Natural killer cell (primary cell): ENCODE measurements around the gene LMO4. TPM values are rescaled to one million over a fixed set of nuclear protein-coding genes. Genes with fewer than 3 reads are reported as not detected.

Experiments
- ATAC-seq, 3 donors: fragments of 150-1000 bp in 2 of 3; fragments of 200-7000 bp in 1 of 3; cut with Tn5 transposase; 1 replicate in 1 of 3; 2 replicates in 2 of 3; pipeline ENCODE4 v1.10.0; 2021; ENCODE audit warnings: mild to moderate bottlenecking in 2 of 3, moderate library complexity in 2 of 3
- DNase-seq, 2 donors: peaks; one replicate each; pipeline versions ENCODE4 v3.0.0 to v3.0.0-alpha.2; 2013 to 2021; ENCODE audit warnings: mixed read lengths in 1 of 2
- H3K27ac ChIP-seq: one replicate; pipeline ENCODE4 v1.5.1; 2013; ENCODE audit warnings: mild to moderate bottlenecking, low read length
- H3K27me3 ChIP-seq: one replicate; pipeline ENCODE4 v1.6.1; 2013; ENCODE audit warnings: low read length; ENCODE audit not compliant: control insufficient read depth, insufficient read depth
- H3K36me3 ChIP-seq: one replicate; pipeline ENCODE4 v1.6.1; 2013; ENCODE audit warnings: low read length; ENCODE audit not compliant: control insufficient read depth, insufficient read depth
- H3K4me1 ChIP-seq: one replicate; pipeline ENCODE4 v1.6.1; 2013; ENCODE audit warnings: low read length; ENCODE audit not compliant: control insufficient read depth, insufficient read depth
- H3K4me3 ChIP-seq: one replicate; pipeline ENCODE4 v1.5.1; 2013; ENCODE audit warnings: low read length
- H3K9me3 ChIP-seq: one replicate; pipeline ENCODE4 v1.6.1; 2013; ENCODE audit warnings: low read length; ENCODE audit not compliant: control insufficient read depth, insufficient read depth
- H3K27ac Mint-ChIP-seq, 2 donors: one replicate each; pipeline ENCODE4 v1.8.0; 2022; ENCODE audit warnings: mild to moderate bottlenecking in 2 of 2, mixed read lengths in 2 of 2, moderate library complexity in 1 of 2
- H3K27me3 Mint-ChIP-seq, 2 donors: one replicate each; pipeline ENCODE4 v1.8.0; 2022; ENCODE audit warnings: low read depth in 2 of 2, mixed read lengths in 2 of 2
- H3K36me3 Mint-ChIP-seq: one replicate; pipeline ENCODE4 v1.8.0; 2022; ENCODE audit warnings: mixed read lengths
- H3K4me1 Mint-ChIP-seq, 2 donors: one replicate each; pipeline ENCODE4 v1.8.0; 2022; ENCODE audit warnings: mixed read lengths in 2 of 2
- H3K4me3 Mint-ChIP-seq: one replicate; pipeline ENCODE4 v1.8.0; 2022; ENCODE audit warnings: mild to moderate bottlenecking, moderate library complexity, mixed read lengths
- H3K9me3 Mint-ChIP-seq, 2 donors: one replicate each; pipeline ENCODE4 v1.8.0; 2022; ENCODE audit warnings: mixed read lengths in 2 of 2
- CTCF ChIP-seq: fragments of 200-600 bp; IDR thresholded peaks from one replicate; pipeline ENCODE4 v1.8.0; 2022; ENCODE audit warnings: antibody characterized with exemption
- WGBS: methylation state at CpG from one replicate; pipeline ENCODE4 v1.1.7; 2013; ENCODE audit warnings: missing lambda C conversion rate; ENCODE audit not compliant: insufficient coverage; 5-methylcytosine and 5-hydroxymethylcytosine counted together
- intact Hi-C: fragments of 100-400 bp; cut with micrococcal nuclease; formaldehyde crosslinking; loops from one replicate; pipeline ENCODE4 v1.14.2; 2022
- total RNA-seq, 4 donors: library from RNA; stranded (reverse); fragments of 120-200 nt in 1 of 4; gene quantifications; one replicate each; pipeline versions ENCODE4 v1.2.3 to v1.2.4, GENCODE V29; 2013 to 2022

Gene LMO4
- total RNA-seq, 3 donors from 2014 or later (not counting 1 experiment from before 2014, with no cell fraction given): 38.2 to 50.1 (median 50.0) TPM

DNA sequence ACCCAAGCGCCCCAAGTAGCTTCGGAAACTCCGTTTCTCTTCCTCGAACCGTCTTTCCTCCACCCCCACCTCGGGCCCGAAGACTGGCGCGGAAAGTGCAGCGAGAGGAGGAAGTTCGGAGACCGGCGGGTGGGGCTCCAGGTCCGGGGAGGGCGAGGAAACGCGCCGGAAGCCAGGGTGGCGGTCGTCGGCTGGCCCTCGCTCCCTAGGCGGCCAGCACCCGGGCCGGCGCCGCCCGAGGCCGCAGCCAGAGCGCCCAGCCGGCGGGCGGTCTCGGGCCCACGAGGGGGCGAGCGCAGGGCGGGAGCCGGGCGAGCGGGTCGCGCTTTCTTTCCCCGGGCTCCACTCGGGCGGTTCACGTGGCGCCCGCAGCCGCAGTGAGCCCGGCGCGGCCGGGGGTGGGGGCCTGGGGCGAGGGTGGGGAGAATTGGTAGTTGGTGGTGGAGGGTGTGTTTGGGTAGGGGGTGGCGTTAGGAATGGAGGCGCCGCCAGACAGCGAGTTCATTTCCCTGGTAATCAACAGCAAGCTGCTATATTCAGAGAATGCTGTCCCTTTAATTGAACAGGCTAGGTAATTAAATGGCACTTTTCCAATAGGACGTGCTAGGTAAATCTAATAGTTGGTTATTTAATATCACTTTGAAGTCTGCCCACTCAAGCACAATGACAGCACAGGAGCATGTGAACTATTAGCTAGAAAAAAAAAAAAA lies 6.7 kb downstream of the LMO4 start:
- H3K4me1 Mint-ChIP-seq: peaks cover 77% of the 10 kb centered on the region in 2 donors
- no peak for TF ChIP-seq CTCF
- WGBS: under 1% methylated on average over 59 of the region's 60 CpGs
- peak overlapping the region; percentile 56 for H3K4me3 ChIP-seq
- intact Hi-C loops: loop anchor here (5.0 to 10.0 kb wide), 2 partner anchors 631 to 1347 kb away; partner anchors contain the start of genes PKN2 and SH3GLB1
- DNase-seq: peak; percentile 69 to 72
- no peaks in the 10 kb centered on the region for H3K27me3 ChIP-seq
- peaks cover 5% of the 10 kb centered on the region for H3K36me3 Mint-ChIP-seq
- H3K27ac Mint-ChIP-seq: peak overlapping the region; percentile 88 to 98
- H3K27me3 Mint-ChIP-seq: no peaks in the 10 kb centered on the region
- no peaks in the 10 kb centered on the region for H3K9me3 Mint-ChIP-seq
- H3K4me3 Mint-ChIP-seq: peak overlapping the region; percentile 95
- peak; percentile 57 to 78 (median 69) for ATAC-seq
- no peaks in the 10 kb centered on the region for H3K9me3 ChIP-seq
- peaks cover 15% of the 10 kb centered on the region for H3K36me3 ChIP-seq
- H3K27ac ChIP-seq: peak overlapping the region; percentile 71
- peaks cover 25% of the 10 kb centered on the region for H3K4me1 ChIP-seq

GRCh38 chr1:87336623-87337067 lies 8.0 kb downstream of the LMO4 start:
- ATAC-seq (no peak), DNase-seq (no peak)
- peak overlapping the region; percentile 93 for H3K4me3 Mint-ChIP-seq
- WGBS: 67% methylated on average over 7 of the region's 10 CpGs
- peaks cover 68 to 70% of the 10 kb centered on the region in 2 donors for H3K4me1 Mint-ChIP-seq
- peaks cover 28% of the 10 kb centered on the region for H3K36me3 ChIP-seq
- peak overlapping the region; percentile 88 to 98 for H3K27ac Mint-ChIP-seq
- H3K4me1 ChIP-seq: peaks cover 21% of the 10 kb centered on the region
- intact Hi-C loops: loop anchor here (5.0 to 10.0 kb wide), 2 partner anchors 632 to 1346 kb away; partner anchors contain the start of genes PKN2 and SH3GLB1
- H3K27me3 ChIP-seq: no peaks in the 10 kb centered on the region
- H3K9me3 ChIP-seq: no peaks in the 10 kb centered on the region
- peak overlapping the region; percentile 0 for H3K27ac ChIP-seq
- no peaks in the 10 kb centered on the region for H3K9me3 Mint-ChIP-seq
- H3K36me3 Mint-ChIP-seq: peaks cover 18% of the 10 kb centered on the region
- H3K27me3 Mint-ChIP-seq: no peaks in the 10 kb centered on the region
- no peak for TF ChIP-seq CTCF
- no peak overlapping the region for H3K4me3 ChIP-seq

GRCh38 chr1:87337606-87338005 lies 8.9 kb downstream of the LMO4 start:
- Mint-ChIP-seq H3K4me1 (peaks cover 64 to 70% of the 10 kb centered on the region in 2 donors), H3K27me3 (no peaks in the 10 kb centered on the region), H3K36me3 (peaks cover 28% of the 10 kb centered on the region), H3K9me3 (no peaks in the 10 kb centered on the region), H3K27ac (peak overlapping the region; percentile 88 to 98), H3K4me3 (peak overlapping the region; percentile 48)
- Histone ChIP-seq H3K36me3 (peaks cover 37% of the 10 kb centered on the region), H3K4me3 (no peak overlapping the region), H3K9me3 (no peaks in the 10 kb centered on the region), H3K27ac (no peak overlapping the region), H3K4me1 (peaks cover 14% of the 10 kb centered on the region), H3K27me3 (no peaks in the 10 kb centered on the region)
- DNase-seq (no peak), ATAC-seq (no peak)
- 94% methylated on average over 5 of the region's 5 CpGs for WGBS
- TF ChIP-seq CTCF: no peak
- intact Hi-C loops: loop anchor here (5.0 to 10.0 kb wide), 2 partner anchors 633 to 1345 kb away; partner anchors contain the start of genes PKN2 and SH3GLB1
